Measurements from ENCODE around the gene RNF212B. TPM values are rescaled to one million over a fixed set of nuclear protein-coding genes. Genes with fewer than 3 reads are reported as not detected.

Gene RNF212B
- total and polyA plus RNA-seq, 2 of the 13 experiments (the other 11 are each of a cell fraction or from before 2014, with no cell fraction given) = 0.05 TPM; not detected in 1

- peak; percentile 99 for TF ChIP-seq ZNF782 (CRISPR knock-in tag; IDR thresholded peaks at IDR 0.05; ENCODE audit: borderline replicate concordance)
- no peak for TF ChIP-seq NFIC (IDR thresholded peaks at IDR 0.05; ENCODE audit: low read length)
- TF ChIP-seq RBM39 (IDR thresholded peaks at IDR 0.05; ENCODE audit: low read depth, low read length, poor library complexity, severe bottlenecking) = no peak
- TF ChIP-seq ZNF597 (CRISPR knock-in tag; IDR thresholded peaks at IDR 0.05) = peak; percentile 10; the same call in 1 of the 2 replicates
- peak; percentile 50 for TF ChIP-seq KDM2A (CRISPR knock-in tag; IDR thresholded peaks at IDR 0.05; ENCODE audit: borderline replicate concordance, low read depth)
- TF ChIP-seq POLR2AphosphoS2 (IDR thresholded peaks at IDR 0.05; ENCODE audit: low read depth, low read length) = no peak
- peak; percentile 73 for TF ChIP-seq TFE3 (CRISPR knock-in tag; IDR thresholded peaks at IDR 0.05)
- TF ChIP-seq POLR2A (IDR thresholded peaks at IDR 0.05; ENCODE audit: insufficient read depth in 1 of 2, low read depth in 2 of 2, low read length in 2 of 2) = peak in 1 of 2 experiments; percentile 97; a peak in 2 of 4 replicates
- peak; percentile 95 for TF ChIP-seq TFDP2 (CRISPR knock-in tag; IDR thresholded peaks at IDR 0.05)
- TF ChIP-seq ZNF235 (CRISPR knock-in tag; IDR thresholded peaks at IDR 0.05; ENCODE audit: borderline replicate concordance) = peak; percentile 88; the same call in 1 of the 2 replicates
- no peak for TF ChIP-seq ZNF816 (CRISPR knock-in tag; IDR thresholded peaks at IDR 0.05; ENCODE audit: borderline replicate concordance)
- peak; percentile 98 for TF ChIP-seq ARID2 (CRISPR knock-in tag; IDR thresholded peaks at IDR 0.05; ENCODE audit: borderline replicate concordance)
- no peak for TF ChIP-seq ZNF703 (CRISPR knock-in tag; IDR thresholded peaks at IDR 0.05; ENCODE audit: borderline replicate concordance)
- TF ChIP-seq ZFP62 (CRISPR knock-in tag; IDR thresholded peaks at IDR 0.05) = 0 out of 2 replicates have a peak, but pooled peaks have one; percentile 45
- TF ChIP-seq RORA (CRISPR knock-in tag; IDR thresholded peaks at IDR 0.05) = no peak
- no peak for TF ChIP-seq HNF4G (IDR thresholded peaks at IDR 0.05; ENCODE audit: borderline replicate concordance, low read depth, low read length)
- no peak; the same call in 1 of the 2 replicates for TF ChIP-seq HNF4G (CRISPR knock-in tag; IDR thresholded peaks at IDR 0.05; ENCODE audit: borderline replicate concordance, low read depth)
- TF ChIP-seq SNAPC5 (CRISPR knock-in tag; IDR thresholded peaks at IDR 0.05; ENCODE audit: borderline replicate concordance) = 0 out of 2 replicates have a peak, but pooled peaks have one; percentile 31
- TF ChIP-seq ZNF367 (CRISPR knock-in tag; IDR thresholded peaks at IDR 0.05; ENCODE audit: borderline replicate concordance) = peak; percentile 91; the same call in 1 of the 2 replicates
- TF ChIP-seq ZNF770 (CRISPR knock-in tag; IDR thresholded peaks at IDR 0.05) = no peak
- TF ChIP-seq NFE2L2 (IDR thresholded peaks at IDR 0.05; ENCODE audit: low read length) = no peak
- TF ChIP-seq ZNF224 (CRISPR knock-in tag; IDR thresholded peaks at IDR 0.05) = peak; percentile 99; the same call in 1 of the 2 replicates
- TF ChIP-seq CHD4 (IDR thresholded peaks at IDR 0.05; ENCODE audit: borderline replicate concordance, low read length) = no peak
- TF ChIP-seq HNRNPL (IDR thresholded peaks at IDR 0.05; ENCODE audit: low read depth, low read length) = peak; percentile 83
- peak; percentile 77 for TF ChIP-seq ONECUT2 (CRISPR knock-in tag; IDR thresholded peaks at IDR 0.05)
Observed at GRCh38 chr14:23301969-23302289, 64.2 kb downstream of the RNF212B start (continued).

Data from HepG2 (cell line).